ENCODE data around the gene TNFRSF13B.

- no peak for TF ChIP-seq GATA3 (IDR thresholded peaks at IDR 0.05; ENCODE audit: low read depth, low read length)
- no peak for TF ChIP-seq GATA2 (IDR thresholded peaks at IDR 0.05; ENCODE audit: low read depth, low read length)
Measured at GRCh38 chr17:16968786-16969185, 3.1 kb downstream of the TNFRSF13B start.
